IPS-NIHi7 (cell line): ENCODE results near the gene TOP3B.
"Not testable (repeated sequence)": the region's sequence is repeated elsewhere in the genome, so short reads cannot be mapped to it uniquely, and the experiment has no call there.

Source experiments
- DNase-seq: peaks from one replicate; pipeline ENCODE4 v3.0.0; 2012; ENCODE audit warnings: mixed read lengths; ENCODE audit errors: extremely low spot score

Gene TOP3B

DNA sequence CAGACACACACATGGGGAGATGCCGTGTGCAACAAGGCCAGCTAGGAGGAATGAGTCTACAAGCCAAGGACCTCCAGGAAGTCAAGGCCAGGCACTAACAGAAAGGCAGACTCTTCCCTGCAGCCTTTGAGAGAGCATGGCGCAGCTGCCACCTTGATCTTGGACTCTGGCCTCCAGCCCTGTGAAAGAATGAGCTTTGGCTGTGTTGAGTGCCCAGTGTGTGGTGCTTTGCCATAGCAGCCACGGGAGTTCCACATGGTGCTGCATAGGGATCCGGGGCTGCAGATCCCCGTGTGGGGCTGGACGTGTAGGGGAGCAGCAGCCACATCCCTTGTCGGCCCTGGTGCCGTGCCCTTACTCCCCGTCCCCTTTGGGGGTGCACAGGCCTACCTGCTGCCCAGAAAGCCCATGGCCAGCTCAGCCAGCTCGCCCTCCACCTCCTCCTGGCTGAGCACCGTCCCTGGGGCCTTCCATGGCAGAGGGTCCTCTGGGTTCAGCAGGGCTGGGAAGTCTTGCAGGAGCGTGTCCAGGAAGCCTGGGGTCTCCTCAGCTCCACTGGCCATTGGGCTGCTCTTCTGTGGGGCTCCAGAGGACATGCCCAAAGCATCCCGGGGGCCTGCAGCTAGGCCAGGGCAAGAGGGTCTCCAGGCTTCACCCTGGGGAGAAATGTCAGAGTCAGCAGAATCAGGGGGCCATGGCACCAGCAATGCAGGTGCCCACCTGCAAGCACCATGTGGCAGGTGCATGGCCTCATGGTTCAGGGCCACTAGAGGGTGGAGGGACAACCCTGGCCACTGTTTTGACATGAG is 36.9 kb downstream of the TOP3B start:
- no peak for DNase-seq

DNA sequence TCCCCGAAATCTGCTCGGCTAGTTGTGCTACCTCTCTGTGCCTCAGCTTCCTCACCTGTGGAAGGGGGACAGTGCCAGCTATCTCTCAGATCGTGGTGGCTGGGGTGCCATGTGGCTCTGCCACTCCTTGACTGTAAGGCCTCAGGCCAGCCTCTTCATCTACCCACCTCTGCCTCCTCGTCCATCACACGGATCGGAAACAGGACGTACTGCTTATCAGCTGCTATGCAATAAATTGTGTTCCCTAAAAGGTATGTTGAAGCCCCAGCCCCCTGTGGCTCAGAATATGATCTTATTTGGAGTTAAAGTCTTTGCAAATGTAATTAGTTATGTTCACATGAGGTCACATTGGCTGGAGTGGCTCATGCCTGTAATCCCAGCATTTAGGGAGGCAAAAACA is 37.7 kb downstream of the TOP3B start:
- no peak for DNase-seq

DNA sequence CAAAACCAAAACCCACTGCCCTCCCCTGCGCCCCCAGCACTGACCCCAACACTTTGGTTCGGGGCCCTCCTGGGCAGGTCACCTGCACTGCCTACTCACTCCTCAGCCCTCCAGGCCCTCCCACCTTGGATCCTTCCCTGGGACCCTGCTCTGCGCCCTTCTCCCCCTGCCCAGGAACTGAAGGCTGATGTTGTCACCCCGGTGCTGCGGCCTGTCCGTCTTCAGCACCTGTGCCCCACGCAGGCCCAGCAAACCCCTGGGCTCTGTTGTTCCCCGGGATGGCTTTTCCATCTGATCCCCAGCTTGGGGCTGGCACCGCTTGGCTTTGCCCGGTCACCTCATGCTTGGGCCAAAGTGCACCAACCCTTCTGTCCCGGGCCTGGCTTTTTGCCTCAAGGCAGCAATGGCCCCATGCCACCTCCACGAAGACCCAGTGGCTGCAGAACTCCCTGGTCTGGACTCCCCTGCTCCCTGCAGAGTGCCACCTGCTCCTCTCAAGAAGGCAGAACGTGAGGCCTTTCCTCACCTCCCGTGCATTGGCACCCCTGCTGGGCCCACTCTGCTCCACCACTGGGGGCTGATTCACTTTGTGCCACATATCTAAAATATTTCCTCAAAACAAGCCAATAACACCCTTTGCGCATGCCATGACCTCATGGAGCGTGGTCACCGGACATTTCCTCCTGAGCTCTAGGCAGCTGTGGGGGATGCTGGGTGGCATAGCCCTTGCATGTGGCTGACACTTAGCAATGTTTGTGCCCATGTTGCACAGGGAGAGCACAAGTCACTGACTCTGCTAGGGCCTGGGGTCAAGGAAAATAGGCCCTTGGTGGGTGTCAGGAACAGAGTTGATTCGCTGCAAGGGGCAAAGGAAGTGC is 38.8 kb downstream of the TOP3B start:
- no peak for DNase-seq

DNA sequence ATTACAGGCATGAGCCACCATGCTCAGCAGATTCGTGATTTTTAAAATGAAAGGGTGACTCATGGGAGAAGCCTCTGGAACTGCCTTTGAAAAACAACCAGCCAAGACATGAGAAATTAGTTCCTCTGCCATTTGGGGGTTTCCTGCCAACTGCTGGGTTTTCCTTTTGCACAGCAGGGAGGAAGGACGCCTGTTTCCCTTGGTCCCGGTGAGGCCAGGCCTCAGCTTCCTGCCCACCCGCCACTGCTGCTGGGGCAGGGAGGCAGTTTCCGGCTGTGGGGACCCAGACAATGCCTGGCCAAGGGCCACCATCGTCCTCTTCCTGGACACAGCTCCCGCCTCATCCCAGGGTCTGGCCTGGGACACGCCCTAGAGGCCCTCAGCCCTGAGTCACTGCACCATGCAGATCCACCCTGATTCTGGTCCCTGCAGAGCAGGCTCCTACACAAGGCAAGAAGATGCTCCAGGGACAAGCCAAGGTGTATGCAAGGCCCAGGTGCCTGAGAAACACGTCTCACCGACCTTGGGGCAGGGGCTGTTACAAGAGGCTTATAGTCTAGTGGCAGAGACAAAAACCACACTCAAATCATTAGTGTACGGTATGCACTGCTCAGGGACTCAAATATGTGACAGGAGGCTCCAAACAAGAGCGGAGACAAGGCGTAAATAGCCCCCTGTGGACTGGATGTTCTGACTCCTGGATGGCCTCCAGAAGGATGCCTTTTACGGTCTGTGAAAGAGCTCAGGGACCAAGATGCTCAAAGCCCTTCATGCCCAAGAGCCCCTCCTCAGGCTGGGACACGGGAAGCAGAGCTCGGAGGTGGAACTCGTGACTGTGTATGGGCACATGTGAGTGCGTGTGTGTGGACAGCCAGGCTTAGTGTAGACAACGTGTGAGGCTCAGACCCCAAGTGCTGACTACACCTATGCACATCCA is 39.9 kb downstream of the TOP3B start:
- DNase-seq = no peak

DNA sequence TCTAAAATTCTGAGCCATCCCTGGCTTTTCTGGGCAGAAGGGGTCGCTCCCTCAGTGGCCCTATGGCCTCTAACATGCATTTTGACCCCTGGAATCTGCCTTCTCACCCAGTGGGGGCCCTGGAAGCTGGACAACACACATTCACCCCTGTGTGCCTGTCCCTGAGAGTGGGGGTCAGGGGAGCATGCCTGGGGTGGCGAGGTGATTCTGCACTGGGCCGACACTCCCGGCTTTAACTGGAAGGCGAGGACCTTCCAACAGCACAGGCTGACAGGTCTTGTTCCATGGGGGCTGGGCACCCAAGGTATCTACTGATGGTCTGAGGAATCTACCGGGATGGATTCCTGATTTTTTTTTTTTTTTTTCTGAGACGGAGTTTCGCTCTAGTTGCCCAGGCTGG is 40.7 kb downstream of the TOP3B start:
- DNase-seq = no peak

DNA sequence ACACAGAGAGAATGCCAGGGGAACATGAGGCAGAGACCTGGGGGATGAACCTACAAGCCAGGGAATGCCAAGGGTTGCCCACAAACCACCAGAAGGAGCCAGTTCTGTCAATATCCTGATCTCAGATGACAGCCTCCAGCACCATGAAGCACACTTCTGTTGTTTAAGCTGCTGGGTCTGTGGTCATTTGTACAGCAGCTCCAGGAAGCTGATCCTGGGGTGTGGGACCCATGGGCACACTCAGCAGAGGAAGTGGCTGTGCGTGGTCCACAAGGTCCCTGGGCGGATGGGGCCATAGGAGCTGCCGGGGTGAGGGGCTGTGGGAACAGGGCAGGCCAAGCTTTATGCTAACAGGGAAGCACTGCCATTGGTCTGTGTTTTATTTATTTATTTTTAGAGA is 42.1 kb downstream of the TOP3B start:
- DNase-seq = no peak

DNA sequence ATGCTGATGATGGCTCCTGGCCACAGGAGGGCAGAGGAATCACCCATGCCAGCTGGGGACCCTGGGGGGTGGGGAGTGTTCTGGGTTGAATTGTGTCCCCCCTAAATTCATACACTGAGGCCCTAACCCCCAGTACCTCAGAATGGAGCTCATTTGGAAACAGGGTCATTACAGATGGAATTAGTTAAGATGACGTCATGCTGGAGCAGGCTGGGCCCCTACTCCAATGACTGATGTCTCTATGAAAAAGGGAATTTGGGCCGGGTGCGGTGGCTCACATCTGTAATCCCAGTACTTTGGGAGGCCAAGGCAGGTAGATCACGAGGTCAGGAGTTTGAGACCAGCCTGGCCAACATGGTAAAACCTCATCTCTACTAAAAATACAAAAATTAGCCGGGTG is 42.7 kb downstream of the TOP3B start:
- DNase-seq = not testable (repeated sequence)

DNA sequence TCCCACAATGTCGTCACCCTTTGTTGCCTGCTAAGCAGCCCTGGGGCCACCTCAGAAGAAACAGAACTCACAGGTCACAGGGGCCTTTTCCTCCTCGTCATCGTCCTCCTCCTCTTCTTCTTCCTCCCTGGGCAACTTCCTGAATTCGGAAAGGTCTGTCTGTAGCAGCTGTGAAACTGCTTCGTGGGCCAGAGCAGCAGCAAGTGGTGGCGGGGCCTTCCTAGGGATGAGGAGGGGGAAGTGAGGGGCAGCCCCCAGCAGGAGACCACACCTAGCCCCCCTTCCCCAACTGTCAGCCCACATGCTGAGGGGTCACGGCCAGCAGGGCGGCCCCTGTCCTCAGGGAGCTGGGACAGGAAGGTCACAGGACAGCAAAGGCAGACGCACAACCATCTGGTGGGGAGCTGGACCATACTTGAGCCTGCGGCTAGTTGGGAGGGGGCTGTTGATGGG is 43.1 kb downstream of the TOP3B start:
- no peak for DNase-seq

DNA sequence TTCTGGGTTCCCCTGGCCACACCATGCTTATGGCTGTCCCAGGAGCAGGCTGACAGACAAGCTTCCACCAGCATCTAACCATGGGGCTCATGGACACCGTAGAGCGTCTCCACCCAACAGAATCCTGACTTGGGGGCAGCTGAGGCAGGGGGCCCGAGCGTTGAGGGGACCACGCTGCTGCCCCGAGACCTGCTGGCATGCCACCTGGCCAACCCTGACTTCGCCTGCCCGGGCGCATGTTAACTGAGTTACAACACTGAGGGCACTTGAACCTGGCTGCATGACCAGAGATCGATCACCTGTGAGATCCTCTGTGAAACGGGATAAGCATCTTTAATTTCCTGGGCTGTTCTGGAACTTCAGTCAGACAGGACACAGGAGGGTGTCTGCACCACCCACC is 43.7 kb downstream of the TOP3B start:
- no peak for DNase-seq

DNA sequence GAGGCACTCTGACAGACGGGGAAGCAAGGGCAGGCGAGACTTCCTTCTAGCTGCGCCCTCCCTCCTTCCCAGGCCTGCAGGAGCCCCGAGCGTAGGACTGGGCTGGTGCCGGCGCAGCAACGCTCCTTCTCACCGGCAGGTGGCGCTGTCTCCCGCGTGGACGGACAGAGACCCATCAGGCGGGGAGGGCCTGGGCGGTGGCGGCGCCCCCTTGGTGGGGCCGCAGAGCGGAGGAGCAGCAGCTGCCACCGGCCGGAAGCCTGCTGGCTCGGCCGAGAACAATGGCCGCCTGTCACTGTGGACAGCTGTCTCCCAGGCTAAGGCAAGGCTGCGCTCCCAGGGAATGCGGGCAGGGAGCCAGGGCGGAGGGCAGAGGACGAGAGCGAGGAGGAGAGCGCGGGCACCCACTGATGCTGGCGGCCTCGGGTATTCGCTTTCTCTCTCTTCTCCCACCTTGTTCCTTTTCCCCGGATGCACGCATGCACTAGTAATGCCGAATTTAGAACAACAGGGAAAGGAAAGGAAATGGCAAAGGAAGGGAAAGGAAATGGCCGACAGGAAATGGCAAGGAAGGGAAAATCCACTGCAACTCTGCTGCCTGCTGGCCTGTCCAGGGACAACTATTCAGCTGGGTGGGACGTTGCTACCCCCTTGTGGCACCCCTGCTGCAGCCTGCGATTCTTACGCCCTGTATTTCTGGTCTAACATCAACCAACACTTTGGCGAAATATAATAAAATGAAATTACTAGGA is 44.3 kb downstream of the TOP3B start:
- DNase-seq = peak; percentile 93

DNA sequence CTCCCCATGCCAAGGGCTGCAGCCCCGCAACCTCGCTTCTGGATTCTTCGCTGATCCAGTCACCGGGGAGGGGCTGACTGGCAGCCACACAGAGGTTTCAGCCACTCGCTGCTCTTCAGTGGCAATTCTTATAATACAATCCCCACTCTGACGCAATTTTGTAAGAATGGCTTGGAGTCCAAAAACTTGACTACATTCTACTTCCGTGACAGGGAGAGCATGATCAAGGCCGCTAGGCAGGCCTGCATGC is 44.8 kb downstream of the TOP3B start:
- no peak for DNase-seq

DNA sequence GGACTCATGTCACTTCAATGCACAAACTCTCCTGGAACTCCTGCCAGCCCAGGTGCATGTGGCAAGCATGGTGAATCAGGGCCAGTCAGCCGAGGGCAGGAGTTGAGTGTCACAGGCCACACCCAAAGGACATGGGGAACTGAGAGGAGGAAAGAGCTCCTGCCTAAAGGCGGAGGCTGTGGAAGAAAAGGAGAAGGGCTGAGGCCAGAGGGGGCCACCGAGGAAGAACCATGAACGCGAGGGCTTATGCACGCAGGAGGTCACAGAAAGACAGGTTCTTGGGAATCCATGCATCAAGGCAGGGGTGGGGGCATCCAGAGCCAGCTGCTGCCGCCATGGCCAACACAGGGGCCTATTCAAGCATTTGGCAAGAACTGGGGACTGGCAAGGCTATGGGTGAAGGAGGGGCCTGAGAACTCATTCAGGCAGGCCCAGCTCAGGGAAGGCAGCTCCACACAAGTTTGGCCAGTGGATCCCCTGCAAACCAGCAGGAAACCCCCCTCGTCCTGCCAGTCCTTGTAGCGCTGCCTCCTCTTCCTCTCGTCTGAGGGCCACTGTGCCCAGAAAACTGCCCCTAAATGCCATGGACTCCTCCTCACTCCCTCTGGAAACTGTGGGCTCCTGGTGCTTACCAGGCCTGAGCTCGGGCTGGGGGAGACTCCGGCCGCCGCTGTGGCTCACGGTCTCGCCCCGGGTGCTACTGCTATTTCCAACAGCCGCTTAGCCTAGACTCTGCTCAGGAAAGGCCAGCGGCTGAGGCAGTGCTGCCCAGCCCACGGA is 45.4 kb downstream of the TOP3B start:
- no peak for DNase-seq

DNA sequence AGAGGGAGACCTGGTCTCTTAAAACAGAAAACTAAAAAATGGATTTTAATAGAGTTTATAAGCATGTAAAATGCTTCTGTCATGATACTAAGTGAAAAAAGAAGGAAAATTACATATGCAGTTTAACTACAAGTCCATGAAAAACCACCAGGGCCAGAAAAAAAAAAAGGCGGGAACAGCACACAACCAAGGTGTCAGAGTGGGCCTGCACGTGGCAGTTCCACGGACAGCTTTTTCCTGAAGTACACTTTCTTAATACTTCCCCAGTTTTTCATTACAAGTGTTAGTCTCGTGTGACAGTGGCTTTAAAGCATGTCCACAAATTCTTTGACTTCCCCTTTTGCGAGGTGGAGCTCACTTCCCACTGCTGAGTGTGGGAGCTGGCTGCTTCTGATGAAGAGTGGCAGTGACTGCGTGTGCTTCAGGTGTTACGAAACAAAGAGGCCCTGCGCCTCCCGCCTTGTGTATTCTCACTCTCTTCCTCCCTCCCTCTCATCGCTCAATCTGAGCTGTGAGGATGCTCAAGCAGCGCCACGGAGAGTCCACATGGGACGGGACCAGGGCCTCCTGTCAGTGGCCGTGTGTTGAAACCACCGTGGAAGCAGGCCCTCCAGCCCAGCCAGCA is 46.3 kb downstream of the TOP3B start:
- DNase-seq = no peak

DNA sequence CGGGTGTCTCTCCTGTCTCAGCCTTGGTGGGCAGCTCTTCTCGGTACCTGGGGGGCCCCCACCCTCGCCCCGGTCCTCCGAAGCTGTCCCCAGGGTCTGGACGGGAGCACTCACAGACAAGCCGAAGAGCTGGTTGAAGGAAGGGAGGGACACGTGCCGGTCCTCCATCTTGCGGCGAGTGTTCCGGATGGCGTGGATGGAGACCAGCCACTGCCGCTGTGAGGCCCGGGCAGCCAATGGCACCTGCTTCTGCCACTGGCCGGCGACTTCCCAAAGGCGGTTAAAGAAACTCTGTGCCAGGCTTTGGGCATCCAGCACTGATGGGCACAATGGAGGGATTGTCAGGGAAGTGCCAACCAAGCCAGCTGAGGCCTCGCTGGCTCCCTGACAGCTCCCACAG is 48.7 kb downstream of the TOP3B start:
- no peak for DNase-seq

DNA sequence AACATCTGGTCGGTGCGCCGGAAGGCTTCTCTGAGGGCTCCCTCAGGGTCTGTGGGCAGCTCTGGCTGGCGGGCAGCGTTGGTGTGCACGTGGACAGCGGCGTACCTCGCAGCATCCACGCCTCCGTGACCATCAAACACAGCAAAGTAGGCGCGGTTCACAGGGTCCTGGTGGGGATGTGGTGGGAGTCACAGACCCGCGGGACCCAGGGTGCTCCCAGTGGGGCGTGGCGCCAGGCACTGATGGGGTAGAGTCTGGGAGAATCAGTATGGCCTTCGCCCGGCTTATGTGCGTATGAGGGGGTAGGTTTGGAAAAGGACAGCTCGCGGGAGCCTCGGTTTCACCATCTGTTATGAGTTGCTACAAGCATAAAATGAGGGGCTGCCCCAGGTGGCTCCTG is 49.2 kb downstream of the TOP3B start:
- no peak for DNase-seq

DNA sequence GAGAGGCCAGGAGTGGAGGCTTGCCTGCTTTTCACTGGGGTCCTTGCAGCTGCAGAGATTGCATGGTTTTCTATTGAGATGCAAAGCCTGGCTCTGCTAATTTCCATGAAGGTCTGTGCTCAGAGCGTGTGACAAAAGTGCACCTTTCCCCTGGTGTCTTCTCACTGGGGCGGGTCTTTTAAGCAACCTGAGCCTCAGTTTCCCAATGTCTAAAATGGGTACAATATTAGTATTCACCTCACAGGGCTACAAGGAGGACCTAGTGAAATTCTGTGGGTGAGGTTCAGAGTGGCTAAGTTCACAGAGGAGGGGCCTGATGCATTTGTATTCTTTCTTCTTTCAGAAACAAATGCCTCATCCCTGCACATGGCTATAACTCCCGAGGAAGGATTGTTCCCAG is 50.2 kb downstream of the TOP3B start:
- no peak for DNase-seq

DNA sequence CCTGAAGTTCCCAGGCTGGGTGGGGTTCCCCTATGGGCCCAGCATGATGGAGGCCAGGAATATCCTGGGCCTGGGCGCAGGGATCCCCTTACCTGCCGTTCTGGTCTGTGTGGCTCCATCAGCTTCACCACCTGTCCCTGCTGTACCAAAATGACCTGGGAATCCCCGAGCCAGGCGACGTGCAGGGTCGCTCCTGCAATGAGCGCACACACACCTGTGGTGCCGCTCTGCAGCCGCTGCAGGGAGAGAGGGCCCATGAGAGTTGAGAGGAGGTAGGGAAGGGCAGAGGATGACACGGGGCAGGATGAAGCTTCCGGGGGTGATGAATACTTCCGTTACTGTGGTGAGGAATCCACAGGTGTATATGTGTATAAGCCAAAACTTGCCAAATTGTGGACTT is 51.5 kb downstream of the TOP3B start:
- no peak for DNase-seq

DNA sequence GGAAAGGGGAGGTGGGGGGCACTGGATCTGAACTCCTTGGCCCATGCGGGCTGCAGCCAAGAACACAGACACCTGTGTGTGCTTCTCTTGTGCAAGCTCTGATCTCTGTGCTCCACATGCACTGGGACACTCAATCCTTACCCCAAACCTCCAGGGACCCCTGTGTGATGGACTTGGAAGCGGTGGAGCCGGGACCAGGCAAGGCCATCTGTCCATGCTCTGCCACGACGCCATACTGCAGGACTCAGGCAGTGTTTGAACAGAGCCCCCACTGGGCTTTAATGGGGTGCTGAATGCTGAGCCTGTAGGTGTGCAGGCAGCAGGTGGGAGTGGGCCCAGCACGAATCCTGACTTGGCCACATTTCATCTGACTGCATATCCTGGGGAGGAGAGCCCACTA is 53.3 kb downstream of the TOP3B start:
- DNase-seq = no peak

DNA sequence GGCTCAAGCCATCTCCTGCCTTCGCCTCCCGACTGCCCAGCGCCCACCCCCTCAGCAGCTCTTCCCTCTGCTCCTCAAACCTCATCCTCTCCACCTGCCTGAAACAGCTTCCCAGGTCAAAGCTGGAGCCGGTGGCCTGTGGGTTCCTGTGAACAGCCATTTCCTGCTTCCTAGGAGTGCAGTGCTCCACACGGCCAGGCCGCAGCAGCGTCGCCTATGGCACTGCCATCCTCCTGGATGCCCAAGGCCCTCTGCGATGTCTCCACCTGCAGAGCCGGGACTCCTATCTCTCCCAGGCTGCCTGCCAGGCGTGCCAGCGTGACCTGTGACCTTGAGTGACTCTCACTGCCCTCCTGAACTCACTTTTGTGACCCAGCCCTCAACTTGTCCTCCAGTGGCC is 54.5 kb downstream of the TOP3B start:
- no peak for DNase-seq

DNA sequence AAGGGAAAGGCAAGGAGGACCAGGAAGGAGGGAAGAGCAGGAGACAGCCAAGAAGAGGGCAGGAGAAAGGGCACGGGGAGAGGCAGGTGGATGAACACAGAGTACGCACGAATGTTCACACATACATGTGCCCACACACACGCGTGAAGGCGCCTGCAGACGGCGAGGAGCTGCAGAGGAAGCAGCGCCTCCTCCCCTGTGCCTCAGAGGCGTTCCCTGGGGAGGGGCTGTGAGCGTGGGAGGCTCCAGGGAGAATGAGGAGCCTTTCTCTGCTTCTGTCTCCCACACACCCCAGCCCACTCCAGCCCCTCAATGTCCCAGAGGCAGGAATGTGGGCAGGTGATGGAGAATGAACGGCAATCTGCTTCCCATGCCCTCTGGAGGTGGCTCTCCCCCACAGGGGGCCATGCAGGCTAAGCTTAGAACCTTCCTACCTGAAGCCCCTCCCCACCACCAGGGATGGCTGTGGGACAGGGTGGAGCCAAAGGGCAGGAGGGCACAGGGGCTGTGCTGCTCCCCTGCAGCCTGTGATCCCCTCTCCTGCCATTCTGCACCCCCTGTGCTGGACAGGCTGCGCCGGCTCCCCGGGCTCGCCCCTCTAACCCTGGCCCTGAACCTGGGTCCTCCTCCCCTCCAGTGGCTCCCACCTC is 55.3 kb downstream of the TOP3B start:
- no peak for DNase-seq
